ENCODE results near the gene LAMA5. TPM values are rescaled to one million over a fixed set of nuclear protein-coding genes. Genes with fewer than 3 reads are reported as not detected.

Gene LAMA5
- total and polyA plus RNA-seq, 2 of the 8 experiments (the other 6 are each of a cell fraction or from before 2014, with no cell fraction given) = 34.4 to 225 TPM

DNA sequence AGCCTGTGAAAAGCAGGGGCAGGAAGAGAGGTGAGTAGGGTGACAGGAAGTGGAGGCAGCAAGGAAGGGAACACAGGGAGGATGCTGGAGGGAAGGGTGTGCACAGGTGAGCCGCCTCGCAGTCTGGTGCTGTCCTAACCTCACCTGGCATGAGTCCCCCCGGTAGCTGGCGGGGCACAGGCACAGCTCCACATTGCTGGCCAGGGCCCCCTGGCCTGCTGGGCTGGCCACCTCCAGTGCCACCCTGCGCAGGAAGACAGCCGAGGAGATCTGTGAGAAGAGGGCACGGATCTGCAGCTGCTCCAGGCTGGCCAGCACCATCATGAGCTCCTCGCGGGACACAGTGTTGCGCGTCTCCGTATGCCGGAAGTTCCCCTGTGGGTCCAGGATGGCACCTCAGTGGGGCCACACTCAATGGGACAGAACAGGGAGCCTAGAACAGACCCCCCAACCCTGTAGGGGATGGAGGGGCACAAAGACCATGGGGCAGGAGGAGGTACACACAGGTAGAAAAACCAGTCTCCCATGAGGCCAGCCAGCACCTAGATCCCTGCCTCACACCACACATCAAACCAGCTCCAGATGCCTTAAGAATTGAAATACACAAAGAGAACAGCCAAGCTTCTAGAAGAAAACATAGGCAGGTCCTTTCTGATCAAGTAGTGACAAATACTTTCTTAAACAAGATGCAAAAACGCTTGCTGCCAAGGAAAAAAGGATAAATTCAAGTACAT, 41.8 kb downstream of the LAMA5 start:
- no peak overlapping the region for H2BK15ac ChIP-seq (ENCODE audit: low read length)
- no peak overlapping the region for H2AK5ac ChIP-seq (ENCODE audit: low read depth, low read length)
- H3K18ac ChIP-seq (ENCODE audit: extremely low read depth, low read length) = no peak overlapping the region
- no peak for DNase-seq (ENCODE audit: low read depth in 1 of 2, low spot score in 2 of 2)
- H3K4me2 ChIP-seq (ENCODE audit: insufficient read depth in 1 of 2, low read depth in 2 of 2, low read length in 2 of 2) = no peak overlapping the region
- no peaks in the 10 kb centered on the region for H3K27me3 ChIP-seq (replicated peaks in 1 of 4; ENCODE audit: control insufficient read depth in 3 of 4, extremely low read depth in 1 of 4, insufficient read depth in 3 of 4, low read length in 3 of 4)
- peaks cover 47 to 91% (median 72%) of the 10 kb centered on the region in 4 experiments for H3K36me3 ChIP-seq (ENCODE audit: control insufficient read depth in 2 of 4, insufficient read depth in 4 of 4, low read length in 3 of 4)
- H4K20me1 ChIP-seq (replicated peaks in 1 of 2; ENCODE audit: control insufficient read depth in 1 of 2, insufficient read depth in 2 of 2, low read length in 2 of 2) = peaks cover 0 to 13% of the 10 kb centered on the region in 2 experiments
- no peak overlapping the region for H3K14ac ChIP-seq (ENCODE audit: insufficient read length)
- H3K9me3 ChIP-seq (ENCODE audit: insufficient read depth in 2 of 2, low read depth in 1 of 2, low read length in 1 of 2) = peaks cover 0 to 6% of the 10 kb centered on the region in 2 experiments; a peak in 1 of 4 replicates
- no peak overlapping the region for H2BK5ac ChIP-seq (ENCODE audit: low read depth, low read length)
- no peaks in the 10 kb centered on the region for H3K79me2 ChIP-seq (ENCODE audit: control insufficient read depth in 1 of 2, insufficient read depth in 2 of 2, low read length in 2 of 2)
- 98% methylated on average over 13 of the region's 14 CpGs; no CpG with 5 or more reads in 1 of the 2 experiments for WGBS, 2 experiments (ENCODE audit: extremely low coverage in 1 of 2, insufficient coverage in 1 of 2, insufficient read length in 1 of 2, insufficient replicate concordance in 2 of 2, low coverage in 1 of 2, low lambda C conversion rate in 2 of 2, missing lambda C conversion rate in 1 of 2)
- no peak overlapping the region for H4K8ac ChIP-seq (ENCODE audit: extremely low read depth, insufficient read depth, low read length)
- H2BK120ac ChIP-seq (replicated peaks; ENCODE audit: low read depth, low read length) = no peak overlapping the region
- H3K4me3 ChIP-seq (ENCODE audit: extremely low read depth in 1 of 4, insufficient read depth in 2 of 4, low read depth in 3 of 4, low read length in 4 of 4) = no peak overlapping the region
- H3K4me1 ChIP-seq (replicated peaks in 1 of 4; ENCODE audit: control insufficient read depth in 3 of 4, insufficient read depth in 4 of 4, low read length in 3 of 4) = no peaks in the 10 kb centered on the region
- FAIRE-seq = no peak
- H2AFZ ChIP-seq (ENCODE audit: low read length) = no peak overlapping the region
- no peak overlapping the region for H3K27ac ChIP-seq (ENCODE audit: low read depth, low read length)
- H2BK20ac ChIP-seq (ENCODE audit: low read length) = no peak overlapping the region
- H4K91ac ChIP-seq (replicated peaks; ENCODE audit: insufficient read length, low read length) = no peak overlapping the region
- ChIA-PET POLR2A (ENCODE audit: partially characterized antibody) (interaction anchor here (1.1 to 13.3 kb wide), 10 partner anchors 8 to 64 kb away, joined by 3 to 151 read pairs (median 6); partner anchors contain the start of gene ADRM1), CTCF (ENCODE audit: partially characterized antibody) (interaction anchor here (0.6 to 1.9 kb wide), 8 partner anchors 9 to 137 kb away, joined by 3 to 8 read pairs (median 4); no protein-coding TSS in a partner anchor)
- no peak overlapping the region for H3K9ac ChIP-seq (replicated peaks in 1 of 4; ENCODE audit: extremely low read depth in 1 of 4, low read depth in 3 of 4, low read length in 3 of 4)
- H3K23ac ChIP-seq (ENCODE audit: insufficient read length) = no peak overlapping the region
- H3K56ac ChIP-seq (replicated peaks; ENCODE audit: insufficient read length, low read depth, low read length) = no peak overlapping the region
- no peaks in the 10 kb centered on the region for H3K79me1 ChIP-seq (ENCODE audit: low read depth, low read length)
- no peak overlapping the region for H2BK12ac ChIP-seq (ENCODE audit: low read depth, low read length)
- no peaks in the 10 kb centered on the region for H3K23me2 ChIP-seq (ENCODE audit: low read depth, low read length)
- no peak overlapping the region for H4K5ac ChIP-seq (ENCODE audit: insufficient read length, low read depth, low read length)
- no peak overlapping the region for H3K4ac ChIP-seq (replicated peaks; ENCODE audit: insufficient read length, low read depth, low read length)
- TF ChIP-seq TAF1 (IDR thresholded peaks at IDR 0.05; ENCODE audit: low read depth, low read length) (no peak), KDM1A (IDR thresholded peaks at IDR 0.05; ENCODE audit: borderline replicate concordance, low read length) (no peak), BACH1 (IDR thresholded peaks at IDR 0.05; ENCODE audit: low read length) (no peak), RBBP5 (IDR thresholded peaks at IDR 0.05; ENCODE audit: borderline replicate concordance, low read depth, low read length) (no peak), NANOG (IDR thresholded peaks at IDR 0.05; ENCODE audit: insufficient read depth, low read depth, low read length, poor library complexity, severe bottlenecking) (no peak), TCF12 (IDR thresholded peaks at IDR 0.05; ENCODE audit: low read depth, low read length) (no peak), RXRA (IDR thresholded peaks at IDR 0.05; ENCODE audit: insufficient read depth, low read depth, low read length) (no peak), SIN3A (conservative IDR thresholded peaks at IDR 0.05 in 1 of 2, IDR thresholded peaks at IDR 0.05 in 1 of 2; ENCODE audit: low read depth in 1 of 2, low read length in 2 of 2) (no peak), ZNF274 (IDR thresholded peaks at IDR 0.05; ENCODE audit: borderline replicate concordance, extremely low read depth, low read length) (no peak)
- TF ChIP-seq, protein P1, sequence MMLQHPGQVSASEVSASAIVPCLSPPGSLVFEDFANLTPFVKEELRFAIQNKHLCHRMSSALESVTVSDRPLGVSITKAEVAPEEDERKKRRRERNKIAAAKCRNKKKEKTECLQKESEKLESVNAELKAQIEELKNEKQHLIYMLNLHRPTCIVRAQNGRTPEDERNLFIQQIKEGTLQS (IDR thresholded peaks at IDR 0.05; ENCODE audit: insufficient read depth, low read depth, low read length) = no peak
- TF ChIP-seq, protein P2, sequence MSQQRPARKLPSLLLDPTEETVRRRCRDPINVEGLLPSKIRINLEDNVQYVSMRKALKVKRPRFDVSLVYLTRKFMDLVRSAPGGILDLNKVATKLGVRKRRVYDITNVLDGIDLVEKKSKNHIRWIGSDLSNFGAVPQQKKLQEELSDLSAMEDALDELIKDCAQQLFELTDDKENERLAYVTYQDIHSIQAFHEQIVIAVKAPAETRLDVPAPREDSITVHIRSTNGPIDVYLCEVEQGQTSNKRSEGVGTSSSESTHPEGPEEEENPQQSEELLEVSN (IDR thresholded peaks at IDR 0.05) = no peak

Measured in H1 (cell line).